ENCODE measurements around the gene CLIP3.
"Not testable (repeated sequence)": the region's sequence is repeated elsewhere in the genome, so short reads cannot be mapped to it uniquely, and the experiment has no call there.

CLIP3 gene

DNA sequence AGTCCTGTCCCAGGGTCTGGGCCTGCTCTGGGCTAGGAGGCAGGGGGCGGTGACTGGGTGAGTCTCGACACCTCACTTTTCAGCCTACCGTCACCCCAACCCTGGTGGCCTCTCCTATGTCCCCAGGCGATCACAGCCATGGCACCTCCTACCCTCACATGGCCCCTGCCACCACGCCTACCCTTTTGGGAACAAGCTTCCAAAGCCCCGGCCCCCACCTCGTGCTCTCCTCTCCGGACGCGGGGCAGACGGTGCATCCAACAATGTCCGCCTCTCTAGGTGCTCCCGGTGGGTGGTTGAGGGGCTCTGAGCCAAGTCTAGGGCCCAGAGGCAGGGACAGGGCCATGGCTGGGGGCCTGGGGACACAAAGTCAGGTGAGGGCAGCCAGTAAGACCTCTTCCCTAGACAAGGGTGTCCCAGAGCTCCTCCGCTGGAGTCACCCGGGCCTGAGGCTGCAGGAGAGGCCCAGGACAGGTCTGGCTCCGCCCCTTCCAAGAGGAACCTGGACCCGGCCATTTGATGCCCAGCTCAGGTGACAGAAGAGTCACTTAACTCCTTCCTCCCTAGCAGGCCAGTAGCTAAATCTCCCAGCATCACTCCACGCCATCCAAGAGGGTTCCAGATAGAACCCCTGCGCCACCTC lies 24.2 kb downstream of the CLIP3 start, which contains the start of gene SYNE4:
TSS of gene SYNE4 (minus strand) at position 478 of the 643 bp plus-strand sequence. CDS start at position 346, 132 bp downstream.
- DNase-seq = no peak

DNA sequence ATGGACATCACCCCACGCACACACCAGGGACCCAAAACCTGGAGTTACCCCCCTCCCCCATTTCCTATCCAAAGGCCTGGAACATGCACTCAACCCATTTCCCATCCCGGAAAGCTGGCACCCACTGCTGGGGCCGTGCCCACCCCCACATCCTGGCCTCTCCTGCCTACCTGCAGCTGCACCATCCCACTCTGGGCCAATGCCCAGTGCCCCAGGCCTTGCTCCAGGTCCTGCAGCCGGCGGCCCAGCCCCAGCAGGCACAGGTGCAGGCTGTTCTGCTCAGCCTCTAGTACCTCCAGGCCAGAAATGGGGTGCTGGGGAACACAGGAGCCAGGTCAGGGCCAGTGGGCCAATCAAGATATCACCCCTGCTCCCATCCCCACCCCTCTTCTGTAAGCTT lies 25.7 kb downstream of the CLIP3 start:
- DNase-seq = no peak

DNA sequence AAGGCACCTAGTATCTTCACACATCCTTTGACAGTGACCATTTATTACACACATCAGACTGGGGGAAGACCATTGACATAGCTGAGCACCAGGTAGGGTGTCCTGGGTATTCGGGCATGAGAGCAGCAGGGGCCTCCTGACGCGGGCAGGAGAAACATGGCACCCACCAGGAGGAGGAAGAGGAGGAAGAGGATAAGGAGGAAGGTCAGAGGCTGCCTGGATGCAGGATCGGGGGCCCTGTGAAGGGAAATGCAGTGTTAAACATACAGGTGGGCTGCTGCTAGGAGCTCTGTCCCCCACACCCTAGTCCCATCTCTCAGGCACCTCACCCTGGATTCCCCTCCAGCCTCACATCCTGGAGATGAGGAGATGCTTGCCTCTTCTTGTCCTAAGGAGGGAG lies 29.4 kb downstream of the CLIP3 start:
- no peak for DNase-seq

DNA sequence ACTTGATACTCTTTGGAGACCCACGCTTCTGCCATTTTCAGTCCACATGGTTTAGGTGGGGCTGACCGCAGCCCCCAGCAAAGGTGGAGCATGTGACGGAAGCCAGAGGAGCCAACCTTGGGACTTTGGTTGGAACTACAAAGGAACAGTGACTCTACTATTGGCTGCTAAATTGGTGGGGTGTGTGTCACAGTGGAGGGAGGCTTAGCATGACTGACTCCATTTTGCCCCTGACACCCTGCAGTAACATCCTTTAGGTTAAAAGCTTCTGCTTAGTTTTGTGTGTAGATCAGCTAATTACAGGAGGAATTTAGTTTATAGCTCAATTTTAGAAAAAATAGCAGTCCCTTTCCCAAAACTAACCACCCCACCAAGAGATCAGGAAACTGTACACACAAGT lies 31.1 kb downstream of the CLIP3 start:
- no peak for DNase-seq

DNA sequence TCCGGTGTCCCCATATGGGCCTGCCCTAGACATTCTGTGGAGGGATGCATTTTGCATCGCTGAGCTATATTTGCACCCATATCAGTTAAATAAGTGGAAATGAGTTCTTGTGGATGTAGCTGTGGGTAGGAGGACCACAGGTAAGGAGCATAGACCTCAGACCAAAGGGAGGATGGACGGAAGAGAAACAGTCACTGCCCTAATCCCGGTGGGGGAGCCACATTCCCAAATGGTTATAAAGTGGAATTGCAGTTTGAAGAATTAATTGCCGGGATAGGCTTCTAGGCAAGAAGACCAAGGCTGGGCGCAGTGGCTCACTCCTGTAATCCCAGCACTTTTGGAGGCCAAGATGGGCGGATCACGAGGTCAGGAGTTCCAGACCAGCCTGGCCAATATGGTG lies 35.9 kb downstream of the CLIP3 start:
- no peak for DNase-seq

DNA sequence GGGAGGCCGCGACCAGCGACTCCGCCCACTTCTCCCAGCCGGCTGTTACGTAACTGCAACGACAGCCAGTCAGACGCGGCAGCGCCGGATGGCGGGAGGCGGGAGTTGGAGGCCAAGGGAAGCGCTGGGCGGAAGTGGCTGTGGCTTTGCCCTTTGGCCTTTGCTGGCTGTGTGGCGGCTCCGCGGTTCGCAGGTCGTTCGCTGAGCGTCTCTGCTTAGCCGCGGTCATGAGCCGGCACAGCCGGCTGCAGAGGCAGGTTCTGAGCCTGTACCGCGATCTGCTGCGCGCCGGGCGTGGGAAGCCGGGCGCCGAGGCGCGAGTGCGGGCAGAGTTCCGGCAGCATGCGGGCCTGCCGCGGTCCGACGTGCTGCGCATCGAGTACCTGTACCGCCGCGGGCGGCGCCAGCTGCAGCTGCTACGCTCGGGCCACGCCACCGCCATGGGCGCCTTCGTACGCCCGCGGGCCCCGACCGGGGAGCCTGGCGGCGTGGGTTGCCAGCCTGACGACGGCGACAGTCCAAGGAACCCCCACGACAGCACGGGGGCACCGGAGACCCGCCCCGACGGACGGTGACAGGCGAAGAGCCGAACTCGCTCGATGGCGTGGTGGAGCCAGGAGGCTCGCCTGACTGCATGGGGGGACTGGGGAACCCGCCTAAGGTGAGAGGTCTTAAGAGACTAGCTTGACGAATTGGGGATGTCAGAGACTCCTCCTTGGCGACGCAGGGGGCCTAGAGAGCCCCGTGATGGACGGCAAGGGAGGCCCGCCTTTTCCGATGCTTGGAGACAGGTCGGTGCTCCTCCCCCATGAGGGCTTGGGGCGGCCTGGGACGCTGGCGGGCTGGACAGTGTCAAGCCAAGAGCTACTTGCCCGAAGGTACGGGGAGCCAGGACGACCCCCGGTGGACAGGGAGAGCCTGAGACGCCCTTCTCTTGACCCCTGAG lies 37.4 kb downstream of the CLIP3 start, which contains the start of gene SDHAF1:
TSS of gene SDHAF1 (plus strand) at position 141 of the 946 bp plus-strand sequence. CDS start at position 228, 87 bp downstream.
- no peak for DNase-seq

DNA sequence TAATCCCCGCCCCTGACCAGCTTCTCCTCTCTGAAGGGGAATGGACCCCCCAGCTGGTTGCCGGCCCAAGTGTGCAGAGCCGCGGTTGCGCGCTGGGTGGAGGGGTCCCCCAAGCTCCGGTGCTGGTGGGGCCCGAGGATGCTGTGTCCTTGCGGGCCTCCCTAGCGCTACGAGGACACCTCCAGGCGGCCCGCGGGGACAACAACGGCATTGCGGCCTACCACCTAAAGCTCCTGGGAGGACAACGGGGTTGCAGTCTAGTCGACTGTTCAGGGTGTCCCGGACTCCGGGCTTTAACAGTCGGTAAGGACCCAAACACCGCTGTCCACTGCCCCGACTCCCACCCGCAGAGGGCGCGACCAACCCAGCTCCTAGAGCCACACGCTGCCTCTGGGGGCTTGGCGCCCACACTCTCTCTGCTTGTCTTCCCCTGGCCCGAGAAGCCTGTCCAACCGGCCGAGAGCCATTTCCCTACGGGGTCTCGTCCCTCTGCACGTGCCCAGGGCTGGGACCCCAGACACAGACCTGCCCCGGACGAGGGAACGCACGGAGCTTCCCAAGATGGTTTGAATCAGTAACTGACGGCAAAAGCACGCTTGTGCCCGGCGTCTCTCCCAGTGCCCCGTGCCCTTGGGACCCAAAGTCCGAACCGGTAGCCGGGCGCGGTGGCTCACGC lies 38.6 kb downstream of the CLIP3 start:
- no peak for DNase-seq

DNA sequence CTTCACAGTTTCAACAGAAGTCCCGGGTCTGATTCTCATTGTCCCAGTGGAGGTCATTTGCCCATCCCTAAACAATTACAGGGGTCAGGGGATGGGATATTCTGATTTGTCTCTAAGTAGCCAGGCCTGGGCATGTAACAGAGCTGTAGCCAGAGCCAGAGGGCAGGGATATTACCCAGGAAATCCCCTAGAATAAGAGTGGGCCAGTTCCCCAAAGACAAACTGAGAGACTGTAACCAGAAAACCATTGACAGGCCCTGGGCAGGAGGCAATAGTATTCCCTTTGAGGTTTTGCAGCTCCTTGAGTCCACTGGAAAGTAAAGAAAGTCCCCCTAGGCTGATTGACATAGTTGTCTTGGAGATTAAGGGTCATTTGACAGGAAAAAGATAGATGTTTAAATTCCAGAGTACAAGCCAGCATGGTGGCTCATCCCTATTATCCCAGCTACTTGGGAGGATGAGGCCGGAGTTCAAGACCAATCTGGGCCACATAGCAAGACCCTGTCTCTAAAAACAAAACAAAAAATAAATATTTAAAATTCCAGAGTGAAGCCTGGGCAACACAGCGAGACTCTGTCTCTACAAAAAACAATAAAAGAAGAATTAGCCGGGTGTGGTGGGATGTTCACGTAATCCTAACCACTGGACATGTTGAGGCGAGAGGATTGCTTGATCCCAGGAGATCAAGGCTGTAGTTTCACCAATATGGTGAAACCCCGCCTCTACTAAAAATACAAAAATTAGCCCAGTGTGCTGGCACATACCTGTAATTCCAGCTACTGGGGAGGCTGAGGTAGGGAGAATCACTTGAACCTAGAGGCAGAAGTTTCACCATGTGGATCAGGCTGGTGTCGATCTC lies 39.5 kb downstream of the CLIP3 start:
- no peak for DNase-seq

DNA sequence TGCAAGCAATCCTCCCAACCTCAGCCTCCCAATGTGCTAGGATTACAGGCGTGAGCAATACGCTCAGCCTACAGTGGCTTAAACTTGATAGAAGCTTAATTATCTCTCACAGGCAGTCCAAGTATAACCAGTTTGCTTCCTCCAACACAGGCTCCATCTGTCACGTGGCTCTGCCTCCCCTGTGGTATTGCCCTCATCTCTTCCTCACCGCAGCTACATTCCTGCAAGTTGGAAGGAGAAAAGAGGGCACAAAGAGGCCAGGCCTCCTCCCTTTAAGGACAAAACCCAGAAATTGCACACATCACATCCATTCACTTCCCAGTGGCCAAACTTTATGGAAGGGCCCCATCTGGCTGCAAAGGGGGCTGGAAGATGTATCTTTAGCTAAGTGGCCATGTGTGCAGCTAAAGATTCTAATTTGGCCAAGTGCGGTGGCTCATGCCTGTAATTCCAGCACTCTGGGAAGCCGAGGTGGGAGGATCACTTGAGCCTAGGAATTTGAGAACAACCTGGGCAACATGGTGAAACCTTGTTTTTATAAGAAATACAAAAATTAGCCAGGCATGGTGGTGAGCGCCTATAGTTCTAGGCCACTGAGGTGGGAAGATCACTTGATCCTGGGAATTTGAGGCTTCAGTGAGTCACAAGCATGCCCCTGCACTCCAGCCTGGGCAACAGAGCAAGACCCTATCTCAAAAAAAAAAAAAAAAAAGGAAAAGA lies 40.8 kb downstream of the CLIP3 start:
- DNase-seq = no peak

DNA sequence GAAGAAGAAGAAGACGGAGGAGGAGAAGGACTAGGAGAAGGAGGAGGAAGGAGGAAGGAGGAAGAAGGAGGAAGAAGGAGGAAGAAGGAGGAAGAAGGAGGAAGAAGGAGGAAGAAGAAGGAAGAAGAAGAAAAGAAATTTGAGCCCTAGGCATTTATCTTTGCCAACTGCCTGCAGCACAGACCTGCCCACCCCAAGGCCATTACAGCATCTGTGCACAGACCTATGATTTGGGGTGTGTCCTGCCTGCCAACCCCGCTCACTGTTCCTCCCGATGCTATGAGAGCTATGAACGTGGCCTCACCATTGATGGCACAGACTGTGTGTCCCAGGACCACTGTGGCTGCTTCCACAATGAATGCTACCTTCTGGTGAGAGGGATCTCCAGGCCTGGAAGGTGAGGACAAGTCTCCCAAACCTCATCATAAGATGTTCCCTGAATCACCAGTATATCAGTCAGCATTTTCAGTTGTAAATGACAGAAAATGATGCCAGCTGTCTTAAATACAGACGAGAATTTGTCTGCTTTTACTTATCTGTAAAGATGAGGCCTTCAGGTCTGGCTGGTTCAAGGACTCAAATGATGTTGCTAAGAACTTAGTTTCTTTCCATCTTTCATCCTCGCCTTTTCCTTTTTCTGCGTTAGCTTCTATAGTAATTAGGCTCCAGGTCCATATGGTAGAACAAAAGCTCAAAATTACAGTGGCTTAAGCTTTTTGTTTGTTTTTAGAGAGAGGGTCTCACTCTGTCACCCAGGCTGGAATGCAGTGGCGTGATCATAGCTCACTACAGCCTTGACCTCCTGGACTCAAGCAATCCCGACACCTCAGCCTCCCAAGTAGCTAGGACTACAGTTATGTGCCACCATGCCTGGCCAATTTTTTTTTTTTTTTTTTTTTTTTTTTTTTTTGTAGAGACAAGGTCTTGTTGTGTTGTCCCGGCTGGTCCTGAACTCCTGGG lies 41.6 kb downstream of the CLIP3 start:
- DNase-seq = no peak

DNA sequence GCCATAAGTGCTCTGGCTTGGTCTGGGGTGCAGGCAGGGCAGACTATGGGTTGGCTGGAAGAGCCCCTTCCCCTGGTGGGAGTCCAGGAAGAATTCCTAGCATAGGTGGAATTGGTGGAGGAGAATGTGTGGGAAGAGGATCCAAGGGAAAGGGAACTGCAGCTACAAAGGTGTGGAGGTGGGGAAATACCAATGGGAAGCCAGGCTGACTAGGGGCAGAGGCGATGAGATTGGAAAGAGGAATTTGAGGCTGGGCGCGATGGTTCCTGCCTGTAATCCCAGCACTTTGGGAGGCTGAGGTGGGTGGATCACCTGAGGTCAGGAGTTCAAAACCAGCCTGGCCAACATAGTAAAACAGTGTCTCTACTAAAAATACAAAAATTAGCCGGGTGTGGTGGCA lies 42.5 kb downstream of the CLIP3 start:
- DNase-seq = no peak

DNA sequence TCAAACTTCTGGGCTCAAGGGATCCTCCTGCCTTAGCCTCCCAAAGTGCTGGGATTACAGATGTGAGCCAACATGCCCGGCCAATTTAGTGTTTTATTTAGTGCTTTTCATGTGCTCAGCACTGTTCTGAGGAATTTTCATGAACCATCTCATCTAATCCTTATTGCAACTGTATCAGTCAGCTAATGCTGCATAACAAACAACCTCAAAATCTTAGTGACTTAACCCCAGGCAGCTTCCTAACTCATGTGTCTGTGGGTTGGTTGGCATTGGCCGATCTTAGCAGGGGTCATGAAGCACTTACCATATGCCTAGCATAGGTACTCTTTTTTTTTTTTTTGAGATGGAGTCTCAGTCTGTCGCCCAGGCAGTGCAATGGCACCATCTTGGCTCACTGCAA lies 43.8 kb downstream of the CLIP3 start:
- no peak for DNase-seq

DNA sequence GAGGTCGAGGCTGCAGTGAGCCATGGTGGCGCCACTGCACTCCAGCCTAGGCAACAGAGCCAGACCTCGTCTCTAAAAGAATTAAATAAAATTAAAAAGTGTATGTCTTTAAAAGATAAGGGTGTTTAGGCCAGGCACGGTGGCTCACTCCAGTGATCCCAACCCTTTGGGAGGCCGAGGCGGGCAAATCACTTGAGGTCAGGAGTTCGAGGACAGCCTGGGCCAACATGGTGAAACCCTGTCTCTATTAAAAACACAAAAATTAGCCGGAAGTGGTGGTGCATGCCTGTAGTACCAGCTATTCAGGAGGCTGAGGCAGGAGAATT lies 45.1 kb downstream of the CLIP3 start:
- DNase-seq = no peak

DNA sequence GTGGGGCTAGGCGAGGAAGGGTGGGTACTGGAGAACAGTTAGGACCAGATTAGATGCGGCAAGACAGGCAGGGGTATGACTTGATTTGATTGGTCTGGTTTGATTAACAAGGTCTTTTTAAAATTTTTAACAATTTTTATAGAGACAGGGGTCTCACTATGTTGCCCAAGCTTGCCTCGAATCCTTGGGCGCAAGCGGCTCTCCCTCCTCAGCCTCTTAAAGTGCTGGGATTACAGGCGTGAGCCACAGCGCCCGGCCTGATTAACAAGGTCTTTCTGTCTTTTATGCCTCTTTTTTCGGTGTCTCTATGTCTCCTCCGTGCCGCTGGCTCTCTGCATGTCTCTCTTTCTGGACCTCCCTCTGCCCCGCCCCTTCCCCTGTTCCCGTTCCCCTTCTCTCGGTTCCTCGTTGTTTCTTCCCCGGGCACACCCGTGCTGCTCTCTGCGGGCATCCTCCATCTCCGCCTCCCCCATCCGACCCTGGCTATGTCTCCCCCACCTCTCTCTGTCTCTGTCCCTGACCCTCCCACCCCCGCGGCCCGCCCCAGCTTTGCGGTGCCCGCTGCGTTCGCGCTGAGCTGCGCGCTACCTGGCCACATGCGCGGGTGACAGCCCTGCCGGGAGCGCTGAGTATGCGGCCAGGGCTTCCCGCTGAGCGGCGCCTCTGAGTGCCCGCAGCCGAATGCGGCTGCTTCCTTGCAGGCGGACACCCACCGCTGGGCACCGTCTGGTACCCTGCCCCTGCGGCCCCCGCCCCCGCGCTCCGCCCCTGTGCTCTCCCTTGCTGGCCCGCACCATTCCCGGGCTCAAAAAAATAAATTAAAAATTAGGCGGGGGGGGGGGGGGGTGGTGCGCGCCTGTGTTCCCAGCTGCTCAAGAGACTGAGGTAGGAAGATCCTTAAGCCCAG lies 45.8 kb downstream of the CLIP3 start:
- no peak for DNase-seq

DNA sequence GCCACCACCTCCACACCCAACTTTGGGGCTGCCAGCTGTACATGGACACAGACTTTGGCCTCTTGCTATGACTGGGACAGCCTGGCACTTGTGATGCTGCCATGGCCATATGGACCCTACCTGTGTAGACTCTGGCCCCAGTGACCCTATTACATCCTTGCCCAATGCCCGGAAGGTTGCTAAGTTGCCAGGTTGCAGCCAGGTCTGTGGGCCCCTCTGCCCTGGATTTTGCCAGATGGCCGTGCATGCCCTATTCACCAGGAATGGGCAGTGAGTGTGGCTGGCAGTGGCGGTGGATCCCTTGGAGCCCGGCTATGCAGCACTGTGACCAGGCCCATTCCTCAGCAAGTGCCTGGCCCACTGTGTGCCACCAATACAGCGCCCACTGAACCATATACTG lies 46.6 kb downstream of the CLIP3 start:
- no peak for DNase-seq

DNA sequence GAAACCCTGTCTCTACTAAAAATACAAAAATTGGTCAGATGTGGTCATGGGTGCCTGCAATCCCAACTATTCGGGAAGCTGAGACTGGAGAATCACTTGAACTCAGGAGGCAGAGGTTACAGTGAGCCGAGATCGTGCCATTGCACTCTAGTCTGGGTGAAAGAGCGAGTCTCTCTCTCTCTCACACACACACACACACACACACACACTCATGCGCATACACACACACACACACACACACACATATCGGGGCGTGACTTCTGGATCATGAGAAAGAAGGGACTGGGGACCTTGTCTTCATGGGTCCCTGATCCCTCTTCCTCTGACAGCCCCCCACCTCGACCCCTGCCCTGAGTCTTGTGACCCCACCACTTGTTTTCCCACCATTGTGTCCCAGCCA lies 49.5 kb downstream of the CLIP3 start:
- DNase-seq = no peak

DNA sequence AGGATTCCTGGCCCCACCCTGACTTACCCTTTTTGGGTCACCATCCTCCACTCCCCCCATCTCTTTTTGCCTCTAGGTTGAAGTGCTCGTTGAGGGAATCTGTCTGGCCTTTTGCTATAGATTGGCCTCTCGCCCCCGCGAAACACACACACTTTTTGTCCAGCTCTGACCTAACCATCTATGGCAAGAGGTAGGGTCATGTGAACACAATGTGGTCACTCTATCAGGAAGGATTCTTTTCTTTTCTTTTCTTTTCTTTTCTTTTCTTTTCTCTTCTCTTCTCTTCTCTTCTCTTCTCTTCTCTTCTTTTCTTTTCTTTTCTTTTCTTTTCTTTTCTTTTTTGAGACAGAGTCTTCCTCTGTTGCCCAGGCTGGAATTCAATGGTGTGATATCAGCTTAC lies 51.7 kb downstream of the CLIP3 start:
- DNase-seq = not testable (repeated sequence)

DNA sequence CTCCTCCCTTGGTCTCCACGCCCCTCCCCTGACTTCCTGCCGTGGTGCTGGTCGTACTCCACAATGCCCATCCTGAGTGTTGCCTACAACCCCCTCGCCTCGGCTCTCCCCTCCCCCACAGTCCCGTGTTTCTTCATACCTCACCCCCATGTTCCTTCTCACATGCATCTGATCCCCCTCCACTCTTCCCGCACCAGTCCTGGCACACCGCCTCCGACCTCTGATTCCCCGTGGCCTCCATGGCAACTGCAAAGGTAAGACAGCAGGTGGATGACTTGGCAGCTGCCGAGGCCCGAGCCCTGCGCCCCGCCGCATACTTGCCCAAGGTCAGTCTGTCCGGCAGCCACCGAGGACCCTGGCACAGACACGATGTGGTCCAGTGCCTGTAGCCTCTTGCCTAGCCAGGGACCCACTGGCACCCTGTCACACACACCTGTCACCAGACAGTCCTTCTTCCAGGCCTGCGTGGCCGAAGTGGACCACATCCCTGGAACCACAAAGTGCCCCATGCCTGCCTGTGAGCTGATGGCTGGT lies 53.8 kb downstream of the CLIP3 start:
- DNase-seq = no peak

DNA sequence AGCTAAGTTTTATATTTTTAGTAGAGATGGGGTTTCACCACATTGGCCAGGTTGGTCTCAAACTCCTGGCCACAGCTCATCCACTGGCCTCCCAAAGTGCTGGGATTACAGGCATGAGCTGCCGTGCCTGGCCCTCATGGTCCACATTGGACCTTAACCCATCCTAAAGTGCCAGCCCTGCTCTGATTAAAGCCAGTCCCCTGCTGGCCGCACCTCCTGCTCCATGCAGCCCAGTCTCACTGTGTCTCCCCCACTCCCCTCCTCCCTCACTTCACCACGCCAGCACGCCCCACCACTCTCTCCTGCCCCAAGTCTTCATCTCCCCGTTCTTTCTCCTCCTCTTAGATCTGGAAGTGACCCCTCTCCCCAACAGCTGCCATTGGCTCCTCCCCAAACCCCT lies 54.4 kb downstream of the CLIP3 start:
- DNase-seq = no peak

Measured in SIG-M5 (cell line).